ENCODE results near the gene TM7SF2. TPM values are rescaled to one million over a fixed set of nuclear protein-coding genes. Genes with fewer than 3 reads are reported as not detected.

Gene TM7SF2
- total RNA-seq, 2 experiments from 2014 or later: 26.1 to 26.2 TPM

DNA sequence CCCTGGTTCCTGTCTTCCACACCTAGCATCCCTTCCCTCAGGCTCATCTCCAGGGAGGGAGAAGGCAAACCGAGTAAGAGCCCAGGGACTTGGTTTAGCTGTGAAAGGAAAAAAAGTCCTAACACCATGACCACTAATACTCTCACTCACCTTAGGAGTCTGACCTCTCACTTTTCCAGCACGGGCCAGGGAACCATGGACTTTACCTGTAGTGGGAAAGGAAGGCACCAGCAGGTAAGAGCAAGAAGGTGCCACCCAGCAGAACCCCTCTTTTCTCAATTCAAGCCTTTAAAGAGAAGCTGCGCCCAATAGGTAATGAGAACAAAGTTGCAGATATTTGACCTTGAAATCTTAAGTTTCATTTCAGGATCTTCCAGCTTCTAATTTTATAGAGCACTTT, 9.2 kb downstream of the TM7SF2 start:
- Mint-ChIP-seq H3K27ac (peak overlapping the region; percentile 99), H3K4me1 (peaks cover 32% of the 10 kb centered on the region), H3K9me3 (no peaks in the 10 kb centered on the region), H3K36me3 (peaks cover 24% of the 10 kb centered on the region), H3K4me3 (peak overlapping the region; percentile 97), H3K27me3 (no peaks in the 10 kb centered on the region)
- no peak for ATAC-seq (ENCODE audit: low read depth)
- POLR2A ChIA-PET: interaction anchor here (1.5 to 3.4 kb wide), 5 partner anchors 9 to 107 kb away, joined by 5 to 62 read pairs (median 23); partner anchors contain the start of genes ARL2, CAPN1, SYVN1 and TM7SF2
- peak; percentile 10 for DNase-seq

- no peaks in the 10 kb centered on the region for H3K27me3 Mint-ChIP-seq
- POLR2A ChIA-PET: interaction anchor here (0.7 to 3.4 kb wide), 26 partner anchors 10 to 312 kb away, joined by 3 to 62 read pairs (median 4); partner anchors contain the start of genes ARL2, CAPN1, CDCA5 and POLA2
- H3K4me3 Mint-ChIP-seq: peak overlapping the region; percentile 97
- peaks cover 26% of the 10 kb centered on the region for H3K36me3 Mint-ChIP-seq
- DNase-seq (peak; percentile 57), ATAC-seq (ENCODE audit: low read depth) (no peak)
- no peaks in the 10 kb centered on the region for H3K9me3 Mint-ChIP-seq
- peak overlapping the region; percentile 99 for H3K27ac Mint-ChIP-seq
- H3K4me1 Mint-ChIP-seq: peaks cover 30% of the 10 kb centered on the region
Measured at GRCh38 chr11:65121447-65121864, 9.8 kb downstream of the TM7SF2 start.

GRCh38 chr11:65121865-65122696, 10.4 kb downstream of the TM7SF2 start, which contains the start of the genes FAU and MRPL49:
TSS of gene FAU (minus strand) at chr11:65122134. CDS start at chr11:65121813, 321 bp downstream.
TSS of gene MRPL49 (plus strand) at chr11:65122321. CDS start at chr11:65122347, 26 bp downstream.
- peak within 1 kb of the TSS; percentile 99 for H3K27ac Mint-ChIP-seq
- ATAC-seq (ENCODE audit: low read depth): peak; percentile 84
- peak; percentile 96 for DNase-seq
- POLR2A ChIA-PET: interaction anchor here (0.6 to 3.4 kb wide), 33 partner anchors 9 to 516 kb away, joined by 3 to 62 read pairs (median 3); partner anchors contain the start of genes CAPN1, CDCA5, MAP4K2 and POLA2
- peaks cover 30% of the 10 kb centered on the region for H3K4me1 Mint-ChIP-seq
- no peaks in the 10 kb centered on the region for H3K27me3 Mint-ChIP-seq
- peak within 1 kb of the TSS; percentile 97 for H3K4me3 Mint-ChIP-seq
- no peaks in the 10 kb centered on the region for H3K9me3 Mint-ChIP-seq
- H3K36me3 Mint-ChIP-seq: peaks cover 27% of the 10 kb centered on the region

DNA sequence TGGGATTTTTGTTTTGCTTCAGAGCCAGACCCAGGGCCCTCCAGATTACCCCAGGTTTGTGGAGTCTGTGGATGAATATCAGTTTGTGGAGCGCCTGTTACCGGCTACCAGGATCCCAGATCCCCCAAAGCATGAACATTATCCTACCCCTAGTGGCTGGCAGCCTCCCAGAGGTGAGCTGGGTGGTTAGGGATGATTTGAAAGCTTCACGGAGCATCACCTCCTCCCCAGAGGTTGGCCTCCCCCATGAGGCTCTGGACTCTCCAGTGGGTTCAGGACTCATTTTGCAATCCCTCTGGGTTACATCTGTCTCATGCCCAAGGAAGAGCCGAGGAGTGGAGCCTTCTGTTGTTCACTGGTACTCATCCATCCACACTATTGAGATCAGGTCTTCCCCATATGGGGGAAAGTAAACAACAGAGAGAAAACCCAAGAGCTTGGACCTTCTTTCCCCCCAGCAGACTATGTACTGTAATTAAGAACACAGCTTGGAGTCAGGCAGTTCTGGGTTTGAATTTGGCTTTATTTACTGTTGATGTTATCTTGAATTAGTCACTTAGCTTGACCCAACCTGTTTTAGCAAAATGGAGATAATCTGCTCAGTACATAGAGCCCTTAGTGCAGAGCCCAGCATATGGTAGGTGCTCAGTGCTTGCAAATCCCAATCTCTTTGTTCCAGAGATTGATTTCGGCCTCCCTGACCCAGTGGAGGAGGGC, 13.0 kb downstream of the TM7SF2 start:
- POLR2A ChIA-PET: interaction anchor here (0.9 kb wide), 1 partner anchor 10 kb away, joined by 4 read pairs; the partner anchor contains the start of gene SYVN1
- no peak for ATAC-seq (ENCODE audit: low read depth)
- H3K4me3 Mint-ChIP-seq: peak overlapping the region; percentile 11
- DNase-seq: no peak
- peaks cover 18% of the 10 kb centered on the region for H3K36me3 Mint-ChIP-seq
- no peaks in the 10 kb centered on the region for H3K27me3 Mint-ChIP-seq
- peaks cover 21% of the 10 kb centered on the region for H3K4me1 Mint-ChIP-seq
- H3K27ac Mint-ChIP-seq: peak overlapping the region; percentile 58
- H3K9me3 Mint-ChIP-seq: no peaks in the 10 kb centered on the region

DNA sequence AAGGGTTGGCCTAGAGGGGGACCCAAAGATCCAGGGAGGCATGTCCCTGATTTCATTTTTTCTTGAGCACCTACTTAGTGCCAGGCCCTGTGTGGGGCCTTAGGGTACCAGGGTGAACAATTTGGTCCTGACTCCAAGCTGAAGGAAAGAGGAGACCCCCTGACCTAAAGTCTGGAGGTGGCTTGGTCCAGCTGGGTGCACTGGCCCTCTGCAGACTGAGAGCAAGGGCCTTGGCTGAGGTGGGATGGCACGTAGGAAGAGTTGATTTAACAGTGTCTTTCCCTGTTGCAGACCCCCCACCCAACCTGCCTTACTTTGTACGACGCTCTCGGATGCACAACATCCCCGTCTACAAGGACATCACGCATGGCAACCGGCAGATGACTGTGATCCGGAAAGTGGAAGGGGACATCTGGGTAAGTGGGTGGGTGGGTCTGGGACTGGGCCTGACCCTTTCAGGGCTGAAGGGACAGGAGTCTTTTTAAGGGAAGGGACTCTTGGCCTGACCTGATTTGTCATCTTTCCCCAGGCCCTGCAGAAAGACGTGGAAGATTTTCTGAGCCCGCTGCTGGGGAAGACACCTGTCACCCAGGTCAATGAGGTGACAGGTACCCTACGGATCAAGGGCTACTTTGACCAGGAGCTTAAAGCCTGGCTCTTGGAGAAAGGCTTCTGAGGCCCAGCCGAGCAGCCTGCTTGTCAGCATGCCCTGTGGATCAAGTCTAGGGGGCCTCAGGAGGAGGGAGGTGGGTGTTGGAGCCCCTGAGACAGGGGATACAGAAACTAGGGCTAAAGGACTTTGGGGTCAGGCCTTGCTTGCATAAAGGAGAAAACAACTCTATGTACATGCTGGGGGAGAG, 13.8 kb downstream of the TM7SF2 start:
- H3K9me3 Mint-ChIP-seq: no peaks in the 10 kb centered on the region
- H3K4me3 Mint-ChIP-seq: no peak overlapping the region
- H3K4me1 Mint-ChIP-seq: peaks cover 15% of the 10 kb centered on the region
- POLR2A ChIA-PET: interaction anchor here (0.9 kb wide), 1 partner anchor 10 kb away, joined by 4 read pairs; the partner anchor contains the start of gene SYVN1
- no peaks in the 10 kb centered on the region for H3K27me3 Mint-ChIP-seq
- no peak overlapping the region for H3K27ac Mint-ChIP-seq
- DNase-seq (no peak), ATAC-seq (ENCODE audit: low read depth) (no peak)
- H3K36me3 Mint-ChIP-seq: peaks cover 16% of the 10 kb centered on the region

GRCh38 chr11:65126624-65127274, 15.1 kb downstream of the TM7SF2 start:
- POLR2A ChIA-PET: interaction anchor here (1.7 kb wide), 1 partner anchor 10 kb away, joined by 4 read pairs; no protein-coding TSS in a partner anchor
- Mint-ChIP-seq H3K36me3 (peaks cover 9% of the 10 kb centered on the region), H3K27ac (no peak overlapping the region), H3K4me3 (no peak overlapping the region), H3K27me3 (no peaks in the 10 kb centered on the region), H3K9me3 (no peaks in the 10 kb centered on the region), H3K4me1 (peaks cover 10% of the 10 kb centered on the region)
- DNase-seq (no peak), ATAC-seq (ENCODE audit: low read depth) (no peak)

DNA sequence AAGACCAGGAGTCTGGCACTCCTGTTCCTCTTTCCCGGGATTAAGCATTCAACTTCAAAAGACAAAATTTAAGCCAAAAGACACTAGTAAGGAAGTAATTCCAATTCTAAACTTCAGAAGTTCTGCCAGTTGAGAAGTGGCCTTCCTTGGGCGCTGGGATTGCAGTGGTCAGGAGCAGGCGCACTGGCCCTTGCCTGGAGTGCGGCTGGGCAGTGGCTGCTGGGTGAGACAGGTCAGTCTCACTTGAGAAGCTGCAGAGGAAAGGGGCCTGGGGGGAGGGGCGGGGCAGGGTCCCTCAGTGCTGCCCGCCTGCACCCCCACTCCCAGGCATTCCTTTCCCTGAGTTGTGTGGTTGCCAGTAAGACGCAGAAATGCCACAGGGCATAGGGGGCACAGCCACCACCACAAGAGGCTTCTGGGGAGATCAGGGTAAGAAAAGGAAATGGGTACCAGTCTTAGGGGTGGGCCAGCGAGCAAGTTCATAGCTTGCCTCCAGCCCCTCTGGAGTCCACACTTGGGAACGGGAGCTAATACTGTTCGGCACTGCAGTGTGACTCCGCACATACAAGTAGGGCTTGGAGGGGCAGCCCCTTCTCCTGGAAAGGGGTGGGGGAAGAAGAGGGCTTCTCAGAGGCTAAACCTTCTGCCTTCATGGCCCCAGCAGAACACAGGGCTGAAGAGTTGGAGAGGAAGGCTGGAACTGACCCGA, 16.0 kb downstream of the TM7SF2 start:
- no peak for ATAC-seq (ENCODE audit: low read depth)

GRCh38 chr11:65128182-65129145, 16.8 kb downstream of the TM7SF2 start:
- peaks cover 7% of the 10 kb centered on the region for H3K36me3 Mint-ChIP-seq
- peaks cover 18% of the 10 kb centered on the region for H3K4me1 Mint-ChIP-seq
- no peak overlapping the region for H3K27ac Mint-ChIP-seq
- no peaks in the 10 kb centered on the region for H3K9me3 Mint-ChIP-seq
- POLR2A ChIA-PET: interaction anchor here (1.3 to 1.7 kb wide), 2 partner anchors 11 to 12 kb away, joined by 4 read pairs; partner anchors contain the start of gene ZNHIT2
- DNase-seq: peak; percentile 22
- H3K4me3 Mint-ChIP-seq: no peak overlapping the region
- no peak for ATAC-seq (ENCODE audit: low read depth)
- H3K27me3 Mint-ChIP-seq: no peaks in the 10 kb centered on the region

More for the DNA sequence above, 16.0 kb downstream of the TM7SF2 start:
- no peaks in the 10 kb centered on the region for H3K27me3 Mint-ChIP-seq
- POLR2A ChIA-PET: interaction anchor here (1.7 kb wide), 1 partner anchor 11 kb away, joined by 4 read pairs; no protein-coding TSS in a partner anchor
- H3K4me1 Mint-ChIP-seq: peaks cover 12% of the 10 kb centered on the region
- no peaks in the 10 kb centered on the region for H3K9me3 Mint-ChIP-seq
- no peak overlapping the region for H3K4me3 Mint-ChIP-seq
- no peak overlapping the region for H3K27ac Mint-ChIP-seq
- H3K36me3 Mint-ChIP-seq: peaks cover 7% of the 10 kb centered on the region
- no peak for DNase-seq

GRCh38 chr11:65129649-65130441, 18.2 kb downstream of the TM7SF2 start:
- H3K4me3 Mint-ChIP-seq: no peak overlapping the region
- no peak for ATAC-seq (ENCODE audit: low read depth)
- H3K27ac Mint-ChIP-seq: no peak overlapping the region
- H3K36me3 Mint-ChIP-seq: peaks cover 7% of the 10 kb centered on the region
- no peaks in the 10 kb centered on the region for H3K27me3 Mint-ChIP-seq
- no peaks in the 10 kb centered on the region for H3K9me3 Mint-ChIP-seq
- DNase-seq: peak; percentile 13
- POLR2A ChIA-PET: interaction anchor here (0.5 to 1.3 kb wide), 3 partner anchors 12 to 687 kb away, joined by 3 to 4 read pairs (median 4); partner anchors contain the start of gene ZNHIT2
- peaks cover 19% of the 10 kb centered on the region for H3K4me1 Mint-ChIP-seq

Measured in activated naive CD8-positive, alpha-beta T cell treated with anti-CD3 and anti-CD28 coated beads, Interleukin-2, amount 10 ng/mL, durations not matched to agents 7 days and 5 days (primary cell).